ENCODE measurements around the gene TARS1.
"Not testable (repeated sequence)": the region's sequence is repeated elsewhere in the genome, so short reads cannot be mapped to it uniquely, and the experiment has no call there.

Gene TARS1

GRCh38 chr5:33488558-33489355 is 48.0 kb downstream of the TARS1 start:
- no peak for DNase-seq

DNA sequence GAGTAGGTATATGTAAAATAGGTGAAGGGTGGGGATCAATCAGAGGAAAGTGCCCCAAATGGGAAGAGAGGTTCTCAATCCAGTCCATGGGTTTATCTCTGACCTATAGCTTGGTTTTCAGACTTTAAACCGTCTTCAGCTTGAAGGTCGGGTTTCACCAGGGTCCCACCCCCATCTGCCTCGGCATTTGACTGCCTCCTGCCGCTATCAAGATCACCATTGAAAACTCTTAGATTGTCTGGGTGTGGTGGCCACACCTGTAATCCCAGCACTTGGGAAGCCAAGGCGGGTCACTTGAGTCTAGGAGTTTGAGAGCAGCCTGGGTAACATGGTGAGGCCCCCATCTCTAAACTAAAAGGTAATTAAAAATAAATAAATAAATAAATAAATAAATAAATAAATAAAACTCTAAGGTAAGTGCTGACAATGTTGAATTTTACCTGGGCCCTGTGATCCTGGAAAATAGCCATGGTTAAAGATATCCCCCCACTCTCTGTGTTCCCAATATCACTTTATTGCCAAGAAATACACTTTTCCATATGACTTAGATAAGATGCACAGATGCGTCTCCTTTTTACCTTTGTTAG is 48.8 kb downstream of the TARS1 start:
- no peak for DNase-seq

GRCh38 chr5:33490071-33490665 is 49.4 kb downstream of the TARS1 start:
- no peak for DNase-seq

GRCh38 chr5:33491941-33492340 is 51.2 kb downstream of the TARS1 start:
- DNase-seq: no peak

DNA sequence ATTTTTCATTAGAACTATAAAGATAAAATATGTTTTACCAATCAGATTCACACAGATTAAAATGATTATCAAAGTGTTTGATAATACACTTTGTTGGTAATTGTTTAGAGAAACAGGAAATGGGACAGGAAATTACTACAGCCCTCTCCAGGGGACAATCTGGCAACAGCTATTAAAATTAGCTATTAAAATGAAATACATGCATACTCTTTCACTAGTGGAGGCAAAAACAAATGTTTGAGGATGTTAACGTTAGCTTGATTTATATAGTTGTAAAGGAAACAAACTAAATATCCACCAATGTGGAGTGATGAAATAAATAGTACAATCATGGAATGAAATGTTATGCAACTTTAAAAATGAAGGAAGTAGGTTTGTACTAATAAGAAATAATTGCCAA is 53.7 kb downstream of the TARS1 start:
- no peak for DNase-seq

GRCh38 chr5:33501260-33501659 is 60.5 kb downstream of the TARS1 start:
- no peak for DNase-seq

DNA sequence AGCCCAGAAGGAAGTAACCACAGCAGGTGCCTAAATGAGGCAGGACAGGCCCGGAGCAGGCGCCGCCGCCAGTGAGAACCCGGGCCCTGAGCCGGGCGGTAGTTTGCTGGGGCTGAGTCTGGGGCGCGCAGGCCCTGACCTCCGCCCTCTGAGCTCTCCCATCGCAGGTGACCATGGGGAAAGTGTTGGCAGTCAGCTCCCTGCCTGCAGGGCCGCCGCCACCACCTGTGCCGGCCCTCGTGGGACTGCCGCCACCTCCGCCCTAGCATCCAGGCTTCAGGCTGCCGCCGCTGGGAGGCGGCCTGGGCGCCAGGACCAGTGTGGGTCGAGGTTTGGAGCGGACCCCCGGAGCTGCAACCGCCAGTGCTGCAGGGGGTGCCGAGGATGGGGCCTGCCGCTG is 61.1 kb downstream of the TARS1 start:
- DNase-seq: no peak

DNA sequence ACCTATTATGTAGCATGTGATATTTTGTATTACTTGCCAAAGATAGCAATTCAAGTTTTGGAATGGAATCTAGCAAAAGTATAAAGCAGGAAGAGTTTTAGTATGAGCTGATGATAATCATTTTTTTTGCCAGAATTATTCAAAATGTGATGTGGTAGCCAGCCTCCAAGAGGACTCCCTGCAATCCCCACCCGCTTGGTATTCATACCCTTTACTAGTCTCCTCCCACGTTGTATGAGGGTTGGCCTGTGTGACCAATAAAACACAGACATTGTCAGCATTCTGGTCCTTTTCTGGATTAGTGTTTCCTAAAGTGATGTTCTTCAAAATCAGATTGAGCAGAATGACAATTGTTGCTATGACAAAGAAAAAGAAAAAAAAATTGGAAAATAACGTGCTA is 63.8 kb downstream of the TARS1 start:
- no peak for DNase-seq

DNA sequence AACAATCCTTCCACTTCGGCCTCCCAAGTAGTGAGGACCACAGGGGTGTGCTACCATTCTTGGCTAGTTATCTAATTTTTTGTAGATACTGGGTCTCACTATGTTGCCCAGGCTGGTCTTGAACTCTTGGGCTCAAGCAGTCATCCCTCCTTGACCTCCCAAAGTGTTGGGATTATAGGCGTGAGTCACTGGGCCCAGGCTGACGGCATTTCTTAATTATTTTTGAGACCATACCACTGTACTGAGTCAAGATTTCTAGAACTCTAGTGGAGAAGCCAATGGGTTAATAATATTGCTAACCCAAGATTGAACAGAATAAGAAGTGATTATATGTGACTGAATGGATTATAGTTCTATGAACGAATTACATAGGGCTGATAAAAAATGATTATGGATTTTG is 66.7 kb downstream of the TARS1 start:
- DNase-seq: no peak

GRCh38 chr5:33509036-33509435 is 68.3 kb downstream of the TARS1 start:
- no peak for DNase-seq

GRCh38 chr5:33513462-33514185 is 72.9 kb downstream of the TARS1 start:
- DNase-seq: no peak

DNA sequence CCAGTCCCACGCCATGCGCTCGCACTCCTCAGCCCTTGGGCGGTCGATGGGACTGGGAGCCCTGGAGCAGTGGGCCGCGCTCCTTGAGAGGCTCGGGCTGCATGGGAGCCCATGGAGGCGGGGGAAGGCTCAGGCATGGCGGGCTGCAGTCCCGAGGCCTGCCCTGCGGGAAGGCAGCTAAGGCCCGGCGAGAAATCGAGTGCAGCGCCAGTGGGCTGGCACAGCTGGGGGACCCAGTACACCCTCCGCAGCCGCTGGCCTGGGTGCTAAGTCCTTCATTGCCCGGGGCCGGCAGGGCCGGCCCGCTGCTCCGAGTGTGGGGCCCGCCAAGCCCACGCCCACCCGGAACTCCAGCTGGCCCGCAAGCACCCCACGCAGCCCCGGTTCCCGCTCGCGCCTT is 74.6 kb downstream of the TARS1 start:
- DNase-seq: not testable (repeated sequence)

GRCh38 chr5:33516421-33516820 is 75.7 kb downstream of the TARS1 start:
- DNase-seq: no peak

All from NCI-H2081 (cell line).